OCI-LY1 (cell line): ENCODE results near the gene PTPN6.

Source experiments
- CTCF ChIP-seq: fragments of 200-600 bp; sonication (generic), shearing (Covaris generic); IDR thresholded peaks from 2 replicates; pipeline ENCODE4 v1.5.1; 2017; ENCODE audit warnings: mild to moderate bottlenecking, antibody characterized with exemption, low read length, moderate library complexity, mixed read lengths
- EZH2 ChIP-seq: fragments of 200-600 bp; sonication (generic), shearing (Covaris generic); IDR thresholded peaks from 2 replicates; pipeline ENCODE4 v1.8.0; 2017; ENCODE audit warnings: borderline replicate concordance, mixed run types, mild to moderate bottlenecking, antibody characterized with exemption, low read length, moderate library complexity, mixed read lengths

DNA sequence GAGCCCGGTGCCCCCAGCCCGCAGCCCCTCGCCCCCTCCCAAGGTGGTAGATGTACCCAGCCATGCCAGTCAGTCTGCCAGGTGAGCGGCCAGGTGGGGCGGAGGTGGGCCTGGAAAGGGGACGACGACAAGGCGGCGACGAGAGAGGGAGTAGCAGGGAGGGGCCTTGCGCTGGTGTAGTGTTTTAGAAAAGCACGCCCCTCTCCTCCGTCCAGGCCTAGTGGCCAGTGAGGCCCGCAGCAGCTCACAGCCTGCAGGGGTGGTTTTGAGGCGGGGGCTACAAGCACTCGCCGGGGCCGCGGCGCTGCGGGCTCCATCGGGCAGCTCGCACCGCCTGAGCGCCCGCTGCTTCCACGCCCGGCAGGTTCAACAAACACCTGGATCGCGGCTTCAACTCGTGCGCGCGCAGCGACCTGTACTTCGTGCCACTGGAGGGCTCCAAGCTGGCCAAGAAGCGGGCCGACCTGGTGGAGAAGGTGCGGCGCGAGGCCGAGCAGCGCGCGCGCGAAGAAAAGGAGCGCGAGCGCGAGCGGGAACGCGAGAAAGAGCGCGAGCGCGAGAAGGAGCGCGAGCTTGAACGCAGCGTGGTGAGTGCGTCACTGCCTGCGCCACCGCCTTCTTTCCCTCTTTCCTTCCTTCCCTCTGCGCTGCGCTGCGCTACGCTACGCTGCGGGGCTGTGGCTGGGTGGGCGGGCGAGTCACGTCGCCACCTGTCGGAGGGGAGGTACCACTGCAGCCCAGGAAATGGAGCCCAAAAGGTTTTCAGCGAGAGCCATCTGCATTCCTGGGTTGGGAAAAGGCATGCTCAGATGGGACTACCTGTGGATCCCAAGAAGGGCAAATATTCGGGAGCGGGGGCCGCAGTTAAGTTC, 13.4 kb upstream of the PTPN6 start:
- TF ChIP-seq CTCF (peak; percentile 96), EZH2 (no peak)
